Thymus (tissue), 11 donors: ENCODE measurements around the gene RGS9. TPM values are rescaled to one million over a fixed set of nuclear protein-coding genes. Genes with fewer than 3 reads are reported as not detected.

Experiments used
- DNase-seq, 9 donors: peaks; one replicate each; pipeline ENCODE4 v3.0.0-alpha.2; 2013; ENCODE audit warnings: low spot score in 9 of 9, low read depth in 6 of 9, missing footprints in 1 of 9
- H3K27ac ChIP-seq, 2 donors: one replicate each; pipeline ENCODE4 v1.5.1; 2013; ENCODE audit warnings: control low read depth in 1 of 2, low read depth in 1 of 2, low read length in 1 of 2, mild to moderate bottlenecking in 1 of 2, moderate library complexity in 1 of 2
- H3K27me3 ChIP-seq, 2 donors: one replicate each; pipeline ENCODE4 v1.5.1; 2013; ENCODE audit warnings: low read length in 1 of 2; ENCODE audit not compliant: control insufficient read depth in 2 of 2, insufficient read depth in 1 of 2
- H3K36me3 ChIP-seq, 2 donors: one replicate each; pipeline ENCODE4 v1.5.1; 2013; ENCODE audit warnings: low read length in 1 of 2, mild to moderate bottlenecking in 1 of 2, moderate library complexity in 1 of 2; ENCODE audit not compliant: control insufficient read depth in 2 of 2, insufficient read depth in 2 of 2
- H3K4me1 ChIP-seq, 2 donors: one replicate each; pipeline ENCODE4 v1.5.1; 2013; ENCODE audit warnings: low read length in 2 of 2; ENCODE audit not compliant: control insufficient read depth in 2 of 2, insufficient read depth in 2 of 2
- H3K4me3 ChIP-seq, 2 donors: one replicate each; pipeline ENCODE4 v1.5.1; 2013; ENCODE audit warnings: low read length in 2 of 2, control low read depth in 1 of 2, mild to moderate bottlenecking in 1 of 2
- H3K9me3 ChIP-seq, 2 donors: one replicate each; pipeline ENCODE4 v1.5.1; 2013; ENCODE audit warnings: low read length in 1 of 2, mild to moderate bottlenecking in 1 of 2; ENCODE audit not compliant: control insufficient read depth in 2 of 2, insufficient read depth in 1 of 2
- WGBS: extraction: QIAGEN DNeasy Blood & Tissue Kit; methylation state at CpG from one replicate; pipeline ENCODE4 v1.1.7; 2013; 5-methylcytosine and 5-hydroxymethylcytosine counted together
- polyA plus RNA-seq: library from polyadenylated mRNA; stranded (reverse); fragments of 200-250 nt; gene quantifications from one replicate; pipeline ENCODE4 v1.2.3, GENCODE V29; 2013
- total RNA-seq: library from RNA; stranded (reverse); fragments of 120-200 nt; gene quantifications from one replicate; pipeline ENCODE4 v1.2.4, GENCODE V29; 2013
- donor health status: healthy.

RGS9 gene
- total and polyA plus RNA-seq, 2 donors: 1.9 to 2.6 TPM

DNA sequence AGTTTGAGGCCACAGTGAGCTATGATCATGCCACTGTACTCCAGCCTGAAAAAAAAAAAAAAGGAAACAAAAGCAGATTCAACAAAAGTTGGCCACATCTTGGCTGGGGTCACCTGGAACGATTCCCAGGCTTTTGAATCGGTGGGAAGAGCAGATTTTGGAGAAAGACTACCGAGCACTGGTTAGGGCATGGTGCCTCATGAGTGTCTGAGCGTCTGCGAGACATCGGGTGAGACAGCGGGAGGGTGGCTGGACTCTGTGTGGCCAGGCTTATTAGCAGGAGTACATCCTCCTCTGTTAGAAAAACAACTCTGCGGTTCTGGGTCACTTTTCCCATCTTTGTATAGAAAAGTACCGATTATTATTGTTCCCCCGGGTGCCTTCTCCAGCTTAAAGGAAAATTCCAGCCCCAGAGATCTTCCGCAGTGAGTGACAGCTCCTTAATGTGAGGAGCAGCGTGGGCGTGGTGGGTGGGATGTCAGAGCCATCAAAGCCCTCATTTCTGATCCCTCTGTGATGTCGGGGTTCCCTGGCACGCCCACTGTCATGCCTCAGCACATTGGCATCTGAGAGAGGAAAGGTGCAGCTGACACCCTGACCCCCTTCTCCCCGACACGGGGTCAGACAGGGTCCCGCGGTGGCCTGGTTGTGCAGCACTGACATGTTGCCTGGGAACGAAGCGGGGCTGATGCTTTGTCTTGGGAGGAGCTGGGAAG is 6.9 kb downstream of the RGS9 start:
- no peaks in the 10 kb centered on the region for H3K27me3 ChIP-seq
- H3K9me3 ChIP-seq: no peaks in the 10 kb centered on the region
- no peak for DNase-seq
- no peak overlapping the region for H3K4me3 ChIP-seq
- H3K27ac ChIP-seq: no peak overlapping the region
- no peaks in the 10 kb centered on the region for H3K36me3 ChIP-seq
- H3K4me1 ChIP-seq: peaks cover 5 to 18% of the 10 kb centered on the region in 2 donors
- 89% methylated on average over 21 of the region's 21 CpGs for WGBS

DNA sequence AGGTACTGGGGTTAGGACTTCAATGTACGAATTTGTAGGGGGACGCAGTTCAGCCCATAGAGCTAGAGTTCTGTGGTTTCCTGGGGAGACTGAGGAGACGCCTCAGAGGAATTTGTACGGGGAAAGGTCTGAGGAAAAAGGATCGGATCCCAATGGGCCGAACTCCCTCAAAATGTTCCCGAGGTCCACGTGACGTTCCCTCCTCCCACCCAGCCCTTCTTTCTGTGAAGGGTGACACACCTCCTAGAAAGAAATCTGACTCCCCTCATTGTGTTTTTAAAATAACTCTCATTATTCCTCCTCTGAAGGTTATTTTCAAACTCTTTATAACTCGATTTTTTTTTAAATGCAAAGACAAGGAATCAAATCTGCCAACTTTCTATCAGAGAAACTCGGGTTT is 8.6 kb downstream of the RGS9 start:
- no peak overlapping the region for H3K27ac ChIP-seq
- H3K36me3 ChIP-seq: no peaks in the 10 kb centered on the region
- no peak for DNase-seq
- WGBS: 72% methylated on average over 11 of the region's 11 CpGs
- H3K4me1 ChIP-seq: peaks cover 0 to 14% of the 10 kb centered on the region in 2 donors
- no peaks in the 10 kb centered on the region for H3K9me3 ChIP-seq
- no peak overlapping the region for H3K4me3 ChIP-seq
- no peaks in the 10 kb centered on the region for H3K27me3 ChIP-seq

DNA sequence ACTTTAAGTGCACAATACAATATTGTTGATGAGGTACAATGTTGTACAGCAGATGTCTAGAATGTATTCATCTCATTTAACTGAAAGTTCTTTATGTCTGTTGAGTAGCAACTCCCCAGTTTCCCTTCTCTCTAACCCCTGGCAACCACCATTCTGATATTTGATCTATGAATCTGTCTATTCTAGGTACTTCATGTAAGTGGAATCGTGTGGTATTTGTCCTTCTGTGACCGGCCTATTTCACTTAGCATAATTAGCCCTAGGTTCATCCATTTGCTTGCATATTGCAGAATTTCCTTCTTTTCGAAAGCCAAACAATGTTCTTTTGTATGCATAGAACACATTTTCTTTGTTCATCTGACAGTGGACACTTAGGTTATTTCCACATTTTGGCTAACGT is 10.8 kb downstream of the RGS9 start:
- no peak for DNase-seq
- Histone ChIP-seq H3K9me3 (no peaks in the 10 kb centered on the region), H3K36me3 (no peaks in the 10 kb centered on the region), H3K27ac (no peak overlapping the region), H3K4me1 (peaks cover 0 to 25% of the 10 kb centered on the region in 2 donors), H3K27me3 (no peaks in the 10 kb centered on the region), H3K4me3 (no peak overlapping the region)
- 96% methylated on average over 4 of the region's 4 CpGs for WGBS

DNA sequence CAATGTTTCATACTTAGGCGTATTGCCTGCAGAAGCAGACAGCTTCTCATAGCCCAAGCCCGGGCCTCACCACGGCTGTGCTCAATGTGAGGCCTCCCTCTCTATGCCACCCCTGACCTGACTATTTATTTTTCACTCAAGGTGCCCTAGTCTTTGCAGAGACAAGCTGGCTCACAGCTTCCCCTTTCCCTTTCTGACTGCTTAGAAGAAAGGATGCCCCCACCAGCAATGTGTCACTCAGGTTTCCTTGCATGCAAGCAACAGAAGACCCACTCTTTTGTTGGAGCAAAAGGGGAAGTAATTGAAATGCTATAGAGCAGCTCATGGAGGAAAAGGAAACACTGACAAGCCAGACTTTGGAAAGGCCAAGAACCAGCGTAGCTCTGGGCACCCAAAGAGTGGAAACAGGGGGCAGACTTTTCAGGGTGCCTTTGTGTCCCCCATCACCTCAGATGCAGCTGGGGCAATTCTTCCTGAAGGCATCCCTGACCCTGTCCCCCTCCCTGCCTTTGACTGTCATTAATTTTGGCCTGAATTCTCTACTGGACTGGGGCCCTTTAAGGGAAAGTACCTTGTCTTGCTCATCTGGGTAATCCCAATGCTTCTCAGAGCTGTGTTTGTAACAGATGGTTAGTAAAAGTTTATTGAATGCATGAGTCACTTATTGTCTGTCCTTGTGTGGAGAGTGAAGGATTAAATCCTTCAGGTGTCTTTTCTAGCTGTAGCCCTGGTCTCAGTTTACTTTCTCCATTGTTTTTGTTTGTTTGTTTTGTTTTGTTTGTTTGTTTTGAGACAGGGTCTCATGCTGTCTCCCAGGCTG is 17.8 kb downstream of the RGS9 start:
- H3K36me3 ChIP-seq: no peaks in the 10 kb centered on the region
- no peaks in the 10 kb centered on the region for H3K27me3 ChIP-seq
- peaks cover 20 to 74% of the 10 kb centered on the region in 2 donors for H3K4me1 ChIP-seq
- no peaks in the 10 kb centered on the region for H3K9me3 ChIP-seq
- peak overlapping the region in 1 of 2 donors; percentile 80 for H3K27ac ChIP-seq
- peak in 1 of 9 donors; percentile 43 for DNase-seq
- 37% methylated on average over 4 of the region's 4 CpGs for WGBS
- no peak overlapping the region for H3K4me3 ChIP-seq

DNA sequence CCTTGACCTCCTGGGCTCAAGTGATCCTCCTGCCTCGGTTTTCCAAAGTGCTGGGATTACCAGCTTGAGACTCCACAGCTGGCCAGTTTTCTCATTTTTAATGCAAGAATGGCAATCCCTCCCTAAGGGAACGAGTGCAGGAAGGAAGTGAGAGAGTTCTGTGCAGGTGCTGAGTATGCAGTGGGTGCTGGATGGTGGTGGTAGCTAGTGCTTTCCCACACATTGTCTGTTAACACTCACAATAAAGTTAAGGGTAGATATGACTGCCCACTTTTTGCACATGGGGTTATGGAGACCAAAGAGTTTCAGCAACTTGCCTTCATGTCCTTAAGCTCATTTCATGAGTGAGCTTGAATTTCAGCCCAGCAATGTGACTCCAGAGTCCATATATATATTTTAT is 18.5 kb downstream of the RGS9 start:
- no peaks in the 10 kb centered on the region for H3K36me3 ChIP-seq
- H3K9me3 ChIP-seq: no peaks in the 10 kb centered on the region
- peak in 1 of 9 donors; percentile 62 for DNase-seq
- peak overlapping the region in 1 of 2 donors; percentile 80 for H3K27ac ChIP-seq
- no peaks in the 10 kb centered on the region for H3K27me3 ChIP-seq
- 16% methylated on average over 2 of the region's 2 CpGs for WGBS
- H3K4me1 ChIP-seq: peaks cover 20 to 77% of the 10 kb centered on the region in 2 donors
- H3K4me3 ChIP-seq: no peak overlapping the region

DNA sequence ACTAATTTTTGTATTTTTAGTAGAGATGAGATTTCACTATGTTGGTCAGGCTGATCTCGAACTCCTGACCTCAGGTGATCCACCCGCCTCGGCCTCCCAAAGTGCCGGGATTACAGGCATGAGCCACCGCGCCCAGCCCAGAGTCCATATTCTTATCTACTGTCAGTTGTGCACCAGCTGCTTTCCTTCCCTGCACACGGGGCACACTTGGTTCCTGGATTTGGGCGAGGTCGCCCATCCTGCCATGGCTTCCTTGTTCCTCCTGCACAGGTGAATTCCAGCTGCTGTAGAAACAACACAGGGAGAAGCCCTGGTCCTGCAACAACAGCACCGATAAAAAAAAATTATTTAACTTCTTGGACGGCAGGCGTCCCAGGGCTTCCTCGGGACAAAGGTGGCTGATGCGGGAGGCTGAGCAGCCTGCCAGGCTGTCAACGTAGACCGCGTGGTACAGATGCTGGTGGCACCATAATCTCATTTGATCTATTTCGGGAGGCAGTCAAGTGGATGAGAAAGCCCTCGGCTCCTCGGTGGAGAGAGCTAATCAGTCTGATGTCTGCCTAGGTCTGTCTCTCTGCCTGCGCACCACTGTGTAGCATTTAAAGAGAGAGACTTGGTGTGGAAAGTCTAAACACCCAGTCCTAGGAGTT is 19.1 kb downstream of the RGS9 start:
- no peak for DNase-seq
- no peaks in the 10 kb centered on the region for H3K27me3 ChIP-seq
- no peaks in the 10 kb centered on the region for H3K36me3 ChIP-seq
- H3K4me1 ChIP-seq: peaks cover 20 to 70% of the 10 kb centered on the region in 2 donors
- H3K9me3 ChIP-seq: no peaks in the 10 kb centered on the region
- WGBS: 95% methylated on average over 21 of the region's 21 CpGs
- H3K4me3 ChIP-seq: no peak overlapping the region
- peak overlapping the region in 1 of 2 donors; percentile 80 for H3K27ac ChIP-seq

DNA sequence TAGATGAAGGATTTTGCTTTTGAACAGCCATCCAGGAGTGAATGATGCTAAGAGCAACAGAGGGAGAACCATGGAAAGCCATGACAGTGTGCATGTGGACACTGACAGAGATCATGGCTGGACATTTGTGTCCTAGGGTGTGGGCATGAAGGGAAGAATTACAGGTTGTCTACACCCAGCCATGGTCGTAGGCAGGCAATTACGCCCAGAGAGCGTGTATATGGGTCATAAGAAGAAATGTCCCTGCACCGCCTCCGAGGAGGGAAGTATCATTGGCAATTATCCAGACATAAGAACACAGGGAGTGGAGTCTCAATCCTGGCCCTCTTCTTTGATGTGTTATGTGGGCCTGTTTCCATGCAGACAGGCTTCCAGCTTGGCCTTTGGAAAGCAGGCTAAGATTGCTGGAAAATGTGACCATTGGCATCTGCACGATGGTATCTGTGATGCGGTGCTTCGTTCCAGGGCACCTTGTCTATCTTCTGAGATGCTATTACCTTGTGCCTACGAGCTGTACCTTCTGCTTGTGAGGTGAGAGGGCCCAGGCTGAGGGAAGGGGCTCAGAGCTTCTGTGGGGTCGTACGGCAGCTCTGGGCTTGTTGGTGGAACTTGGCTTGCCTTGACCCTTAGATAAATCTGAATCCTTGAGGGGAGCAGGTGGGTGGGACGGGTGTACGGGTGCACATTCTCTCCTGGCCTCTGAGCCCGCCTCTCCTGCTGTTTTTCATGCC is 19.8 kb downstream of the RGS9 start:
- H3K27me3 ChIP-seq: no peaks in the 10 kb centered on the region
- 97% methylated on average over 14 of the region's 14 CpGs for WGBS
- peaks cover 20 to 66% of the 10 kb centered on the region in 2 donors for H3K4me1 ChIP-seq
- H3K9me3 ChIP-seq: no peaks in the 10 kb centered on the region
- peak overlapping the region in 1 of 2 donors; percentile 73 for H3K27ac ChIP-seq
- H3K36me3 ChIP-seq: no peaks in the 10 kb centered on the region
- no peak for DNase-seq
- H3K4me3 ChIP-seq: no peak overlapping the region

DNA sequence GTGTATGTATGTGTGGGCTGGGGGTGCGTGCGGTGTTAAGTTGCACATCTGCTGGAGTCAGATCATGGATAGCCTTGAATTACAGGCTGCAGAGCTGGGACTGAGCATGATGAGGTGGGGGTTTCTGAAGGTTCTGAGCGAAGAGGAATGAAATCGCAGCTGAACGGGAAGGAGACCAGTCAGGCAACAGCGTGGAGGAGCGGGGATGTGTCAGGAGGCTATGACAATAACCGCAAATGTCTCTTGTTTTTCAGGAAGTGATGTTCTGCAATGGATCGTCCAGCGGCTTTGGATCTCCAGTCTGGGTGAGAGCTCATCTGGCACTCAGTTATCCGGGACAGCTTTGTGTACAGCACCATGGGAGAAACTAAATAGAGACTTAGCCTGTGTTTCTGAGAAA is 20.9 kb downstream of the RGS9 start:
- WGBS: 58% methylated on average over 11 of the region's 11 CpGs
- Histone ChIP-seq H3K9me3 (no peaks in the 10 kb centered on the region), H3K36me3 (no peaks in the 10 kb centered on the region), H3K27ac (peak overlapping the region in 1 of 2 donors; percentile 73), H3K4me3 (no peak overlapping the region), H3K27me3 (no peaks in the 10 kb centered on the region), H3K4me1 (peaks cover 20 to 64% of the 10 kb centered on the region in 2 donors)
- no peak for DNase-seq
